Osteoblast (primary cell): ENCODE data around the gene EEA1. TPM values are rescaled to one million over a fixed set of nuclear protein-coding genes. Genes with fewer than 3 reads are reported as not detected.

Experiments used
- DNase-seq: peaks from one replicate; pipeline ENCODE4 v3.0.0; 2011; ENCODE audit warnings: low spot score, mixed read lengths; ENCODE audit not compliant: insufficient read length; ENCODE audit errors: missing footprints
- H2AFZ ChIP-seq: 2 replicates; pipeline ENCODE4 v1.6.0; 2011; ENCODE audit warnings: mild to moderate bottlenecking, low read length
- H3K27ac ChIP-seq: 2 replicates; pipeline ENCODE4 v1.5.1; 2011; ENCODE audit warnings: mild to moderate bottlenecking, low read depth, low read length, moderate library complexity
- H3K27me3 ChIP-seq: 2 replicates; pipeline ENCODE4 v1.6.0; 2012; ENCODE audit warnings: mild to moderate bottlenecking, control low read depth, inconsistent platforms, low read length, moderate library complexity; ENCODE audit not compliant: insufficient read depth
- H3K36me3 ChIP-seq: 2 replicates; pipeline ENCODE4 v1.5.1; 2011; ENCODE audit warnings: mild to moderate bottlenecking, low read length, control low read depth, moderate library complexity; ENCODE audit not compliant: insufficient read depth
- H3K4me1 ChIP-seq: 2 replicates; pipeline ENCODE4 v1.5.1; 2011; ENCODE audit warnings: mild to moderate bottlenecking, low read length, control low read depth, moderate library complexity; ENCODE audit not compliant: insufficient read depth
- H3K4me2 ChIP-seq: 2 replicates; pipeline ENCODE4 v1.6.0; 2011; ENCODE audit warnings: mild to moderate bottlenecking, low read length; ENCODE audit not compliant: insufficient read depth
- H3K4me3 ChIP-seq: fragments of 200-600 bp; sonication (generic); 3 replicates; pipeline ENCODE4 v1.5.1; 2012; ENCODE audit warnings: mild to moderate bottlenecking, low read length, inconsistent platforms; ENCODE audit not compliant: insufficient read depth
- H3K79me2 ChIP-seq: 2 replicates; pipeline ENCODE4 v1.6.0; 2012; ENCODE audit warnings: mild to moderate bottlenecking, low read length, control low read depth, inconsistent platforms; ENCODE audit not compliant: insufficient read depth
- H3K9me3 ChIP-seq: 2 replicates; pipeline ENCODE4 v1.5.1; 2011; ENCODE audit warnings: low read depth, low read length, control low read depth
- H4K20me1 ChIP-seq: 2 replicates; pipeline ENCODE4 v1.6.0; 2012; ENCODE audit warnings: mild to moderate bottlenecking, low read length, control low read depth; ENCODE audit not compliant: insufficient read depth
- total RNA-seq: library from RNA; depleted of rRNA; stranded (reverse); fragments of >200 nt; gene quantifications from 2 replicates; pipeline ENCODE4 v1.2.3, GENCODE V29; 2012
- TF ChIP-seq, protein P1 (sequence below): IDR thresholded peaks from 2 replicates; pipeline ENCODE4 v1.5.1; 2011; ENCODE audit warnings: mild to moderate bottlenecking, low read depth, low read length, moderate library complexity; ENCODE audit errors: extremely low read depth

EEA1 gene
- total RNA-seq, 1 donor: 32.9 TPM

DNA sequence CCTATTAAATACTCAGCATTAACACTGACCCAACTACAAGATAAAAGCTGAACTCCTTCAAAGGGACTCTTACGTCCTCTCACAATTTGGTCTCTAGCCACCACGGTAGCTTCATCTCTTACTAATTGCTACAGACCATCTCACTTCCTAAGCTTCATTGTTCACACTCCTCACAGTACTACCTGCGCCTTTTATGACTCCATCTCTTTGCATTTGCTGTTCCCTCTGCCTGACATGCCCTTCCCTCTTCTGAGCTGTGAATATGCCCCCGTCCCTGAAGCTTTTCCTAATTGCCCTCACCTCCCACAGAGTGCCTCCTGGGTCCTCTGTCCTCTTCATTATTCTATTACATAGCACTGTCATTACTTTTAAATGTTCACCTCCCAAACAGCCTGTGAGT, 2.5 kb downstream of the EEA1 start:
- H3K9me3 ChIP-seq: no peaks in the 10 kb centered on the region
- H3K27ac ChIP-seq: peak overlapping the region; percentile 73

DNA sequence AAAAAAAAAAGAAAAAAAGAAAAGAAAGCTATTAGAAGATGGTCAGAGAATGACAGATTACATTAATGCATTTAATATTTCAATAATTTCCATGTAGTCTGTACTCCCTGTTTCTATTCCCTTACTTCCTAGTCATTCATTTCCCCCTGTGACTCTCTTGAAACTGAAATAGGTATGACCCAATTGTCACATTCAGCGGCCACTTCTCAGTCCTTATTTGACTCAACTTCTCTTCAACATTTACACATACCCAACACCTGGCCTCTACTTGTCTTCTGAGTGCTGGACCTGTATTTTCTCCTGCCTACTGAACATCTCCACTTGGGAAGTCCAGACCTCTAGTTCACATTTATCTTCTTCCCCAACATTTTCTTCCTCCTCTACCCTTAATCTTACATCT, 7.2 kb downstream of the EEA1 start:
- Histone ChIP-seq H2AFZ (no peak overlapping the region), H3K27ac (no peak overlapping the region), H3K27me3 (no peaks in the 10 kb centered on the region), H3K4me3 (no peak overlapping the region), H4K20me1 (peaks cover 13% of the 10 kb centered on the region), H3K4me2 (no peak overlapping the region), H3K79me2 (peaks cover 48% of the 10 kb centered on the region), H3K4me1 (peaks cover 6% of the 10 kb centered on the region), H3K9me3 (no peaks in the 10 kb centered on the region), H3K36me3 (no peaks in the 10 kb centered on the region)
- TF ChIP-seq, protein P1, sequence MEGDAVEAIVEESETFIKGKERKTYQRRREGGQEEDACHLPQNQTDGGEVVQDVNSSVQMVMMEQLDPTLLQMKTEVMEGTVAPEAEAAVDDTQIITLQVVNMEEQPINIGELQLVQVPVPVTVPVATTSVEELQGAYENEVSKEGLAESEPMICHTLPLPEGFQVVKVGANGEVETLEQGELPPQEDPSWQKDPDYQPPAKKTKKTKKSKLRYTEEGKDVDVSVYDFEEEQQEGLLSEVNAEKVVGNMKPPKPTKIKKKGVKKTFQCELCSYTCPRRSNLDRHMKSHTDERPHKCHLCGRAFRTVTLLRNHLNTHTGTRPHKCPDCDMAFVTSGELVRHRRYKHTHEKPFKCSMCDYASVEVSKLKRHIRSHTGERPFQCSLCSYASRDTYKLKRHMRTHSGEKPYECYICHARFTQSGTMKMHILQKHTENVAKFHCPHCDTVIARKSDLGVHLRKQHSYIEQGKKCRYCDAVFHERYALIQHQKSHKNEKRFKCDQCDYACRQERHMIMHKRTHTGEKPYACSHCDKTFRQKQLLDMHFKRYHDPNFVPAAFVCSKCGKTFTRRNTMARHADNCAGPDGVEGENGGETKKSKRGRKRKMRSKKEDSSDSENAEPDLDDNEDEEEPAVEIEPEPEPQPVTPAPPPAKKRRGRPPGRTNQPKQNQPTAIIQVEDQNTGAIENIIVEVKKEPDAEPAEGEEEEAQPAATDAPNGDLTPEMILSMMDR: no peak
- DNase-seq: no peak

More for the DNA sequence above, 2.5 kb downstream of the EEA1 start:
- TF ChIP-seq, protein P1: no peak
- H3K4me1 ChIP-seq: peaks cover 27% of the 10 kb centered on the region
- H3K4me2 ChIP-seq: peak overlapping the region; percentile 79
- no peaks in the 10 kb centered on the region for H3K27me3 ChIP-seq
- no peaks in the 10 kb centered on the region for H3K36me3 ChIP-seq
- no peak overlapping the region for H2AFZ ChIP-seq
- H3K79me2 ChIP-seq: peaks cover 56% of the 10 kb centered on the region
- H3K4me3 ChIP-seq: peak overlapping the region; percentile 92
- DNase-seq: peak; percentile 38
- H4K20me1 ChIP-seq: peaks cover 13% of the 10 kb centered on the region

DNA sequence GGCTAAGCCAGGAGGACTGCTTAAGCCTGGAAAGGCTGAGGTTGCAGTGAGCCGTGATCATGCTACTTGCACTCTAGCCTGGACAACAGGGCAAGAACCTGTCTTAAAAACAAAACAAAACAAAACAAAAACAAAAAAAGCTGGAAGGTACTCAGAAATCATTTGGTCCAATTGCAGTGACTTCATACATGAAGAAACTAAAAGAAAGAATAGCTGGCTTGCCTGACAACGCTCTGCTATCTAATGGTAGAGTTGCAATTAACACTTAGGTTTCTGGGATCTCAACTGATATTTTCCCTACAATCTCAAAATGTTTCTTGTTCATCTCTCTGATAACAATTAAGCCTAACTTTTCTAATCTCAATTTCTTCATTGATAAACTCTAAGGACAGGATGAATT, 13.7 kb downstream of the EEA1 start:
- H3K36me3 ChIP-seq: no peaks in the 10 kb centered on the region
- H3K27ac ChIP-seq: no peak overlapping the region
- H3K9me3 ChIP-seq: no peaks in the 10 kb centered on the region
- peaks cover 10% of the 10 kb centered on the region for H3K4me1 ChIP-seq
- no peak for DNase-seq
- H3K27me3 ChIP-seq: no peaks in the 10 kb centered on the region
- peaks cover 61% of the 10 kb centered on the region for H3K79me2 ChIP-seq
- H2AFZ ChIP-seq: no peak overlapping the region
- H4K20me1 ChIP-seq: peaks cover 8% of the 10 kb centered on the region
- no peak overlapping the region for H3K4me2 ChIP-seq
- TF ChIP-seq, protein P1: no peak
- H3K4me3 ChIP-seq: no peak overlapping the region

DNA sequence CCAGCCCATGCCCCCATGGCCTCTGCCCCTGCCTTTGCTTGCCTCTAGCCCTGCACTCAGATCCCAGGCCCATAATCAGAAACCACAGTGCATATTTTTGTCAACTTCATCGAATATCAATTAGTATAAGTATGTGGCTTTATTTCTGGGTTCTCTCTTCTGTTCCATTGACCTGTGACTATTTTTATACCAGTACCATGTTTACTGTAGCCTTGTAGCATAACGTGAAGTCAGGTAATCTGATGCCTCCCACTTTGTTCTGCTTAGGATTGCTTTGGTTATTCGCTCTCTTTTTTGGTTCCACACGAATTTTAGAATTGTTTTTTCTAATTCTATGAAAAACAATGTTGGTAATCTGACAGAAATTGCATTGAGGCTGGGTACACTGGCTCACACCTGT, 14.9 kb downstream of the EEA1 start:
- Histone ChIP-seq H4K20me1 (peaks cover 8% of the 10 kb centered on the region), H2AFZ (no peak overlapping the region), H3K36me3 (no peaks in the 10 kb centered on the region), H3K4me3 (no peak overlapping the region), H3K4me1 (peaks cover 10% of the 10 kb centered on the region), H3K4me2 (no peak overlapping the region), H3K27me3 (no peaks in the 10 kb centered on the region), H3K27ac (no peak overlapping the region), H3K9me3 (no peaks in the 10 kb centered on the region), H3K79me2 (peaks cover 72% of the 10 kb centered on the region)
- no peak for DNase-seq
- TF ChIP-seq, protein P1: no peak
